Stimulated activated CD4-positive, alpha-beta T cell treated with anti-CD3 and anti-CD28 coated beads, Interleukin-1b, Interleukin-23, amount 100 ng/mL, for 4 hours (primary cell): ENCODE data around the gene OR2F1.

Source experiments
- DNase-seq, 2 donors: peaks; one replicate each; pipeline ENCODE4 v3.0.0-alpha.2; 2020; ENCODE audit warnings: low read depth in 2 of 2

The OR2F1 gene

DNA sequence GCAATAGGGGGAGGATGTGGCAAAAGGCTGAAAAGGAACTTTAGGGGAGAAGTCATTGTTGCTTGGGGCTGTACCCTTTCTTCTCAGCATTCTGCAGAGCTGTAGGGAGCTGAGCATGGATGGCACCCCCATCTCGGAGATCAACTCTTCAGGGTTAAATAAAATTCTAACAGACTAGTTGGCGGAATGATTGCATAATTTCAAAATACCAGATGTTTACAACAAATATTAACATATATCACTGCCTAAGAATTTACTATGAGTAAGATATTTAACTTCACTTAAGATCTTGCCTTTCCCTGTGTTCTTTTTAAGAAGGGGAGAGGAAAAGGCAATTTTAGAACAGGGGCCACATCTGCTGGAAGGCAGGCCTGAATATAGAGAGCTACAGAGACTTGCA, 509 bp upstream of the OR2F1 start:
- DNase-seq = no peak

DNA sequence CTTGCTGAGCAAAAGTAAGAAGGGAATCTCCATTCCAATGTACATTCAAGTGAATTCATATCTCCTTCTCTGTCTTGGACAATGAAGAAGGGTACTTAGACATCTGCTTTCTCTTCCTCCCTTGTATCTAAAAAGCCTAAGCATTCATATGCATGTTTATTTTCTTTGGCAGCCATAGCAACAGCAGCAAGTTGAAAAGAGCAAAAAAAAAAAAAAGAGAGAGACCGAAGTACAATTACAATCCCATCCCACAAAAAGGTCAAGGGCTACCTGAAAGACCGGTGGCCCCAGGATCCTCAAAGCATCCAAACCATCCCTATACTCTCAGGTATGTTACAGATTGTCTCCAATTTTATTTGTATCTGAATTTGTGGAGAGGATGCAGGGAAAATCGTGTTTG, 4.1 kb downstream of the OR2F1 start:
- no peak for DNase-seq

DNA sequence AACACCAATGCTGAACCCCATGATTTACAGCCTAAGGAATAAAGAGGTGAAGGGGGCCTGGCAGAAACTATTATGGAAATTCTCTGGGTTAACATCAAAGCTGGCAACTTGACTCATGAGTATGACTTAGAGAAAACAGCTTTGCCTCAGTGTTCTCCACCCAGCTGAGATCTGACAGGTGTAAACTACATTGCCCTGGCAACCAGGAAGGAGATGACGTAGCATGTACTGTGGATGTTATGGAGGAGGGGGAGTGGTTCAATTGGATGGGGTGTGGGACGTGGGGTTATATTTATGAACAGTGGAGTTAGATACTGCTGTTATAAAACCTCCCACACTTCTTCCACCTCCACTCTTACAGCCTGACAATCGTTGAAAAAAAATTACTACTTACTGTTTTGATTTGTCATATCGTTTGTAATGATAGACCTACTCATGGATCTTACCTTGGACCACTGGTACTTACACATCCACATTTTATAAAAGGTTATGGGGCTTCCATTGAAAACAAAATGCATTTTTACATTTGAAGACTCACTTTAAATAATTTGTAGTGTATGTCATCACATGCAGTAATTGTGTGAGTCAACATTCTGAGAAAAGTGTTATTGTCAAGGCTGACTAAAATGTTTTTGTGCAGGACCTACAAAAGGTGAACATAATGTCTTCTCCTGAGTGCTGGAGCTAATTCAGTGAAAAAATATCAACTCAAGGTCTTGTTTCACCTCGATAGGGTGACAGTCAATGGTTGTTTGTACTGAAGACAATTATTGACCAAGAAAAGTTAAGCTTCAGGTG, 6.4 kb downstream of the OR2F1 start:
- DNase-seq = no peak

DNA sequence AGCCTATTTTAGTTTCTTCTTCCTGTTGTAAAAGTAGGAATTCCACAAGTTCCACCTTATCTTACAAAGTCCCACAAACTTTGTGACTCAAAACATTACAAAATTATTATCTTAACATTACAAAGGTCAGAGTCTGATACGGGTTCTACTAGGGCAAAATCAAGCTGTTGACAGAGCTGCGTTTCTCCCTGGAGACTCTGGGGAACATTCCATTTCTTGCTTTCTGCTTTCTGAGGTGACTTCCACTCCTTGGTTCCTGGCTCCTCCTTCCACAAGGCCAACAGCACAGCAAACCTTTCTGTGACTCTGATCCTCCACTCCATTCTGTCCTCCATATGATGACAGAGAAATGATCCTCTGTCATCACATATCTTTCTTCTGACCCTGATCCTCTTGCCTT, 10.6 kb downstream of the OR2F1 start:
- no peak for DNase-seq

DNA sequence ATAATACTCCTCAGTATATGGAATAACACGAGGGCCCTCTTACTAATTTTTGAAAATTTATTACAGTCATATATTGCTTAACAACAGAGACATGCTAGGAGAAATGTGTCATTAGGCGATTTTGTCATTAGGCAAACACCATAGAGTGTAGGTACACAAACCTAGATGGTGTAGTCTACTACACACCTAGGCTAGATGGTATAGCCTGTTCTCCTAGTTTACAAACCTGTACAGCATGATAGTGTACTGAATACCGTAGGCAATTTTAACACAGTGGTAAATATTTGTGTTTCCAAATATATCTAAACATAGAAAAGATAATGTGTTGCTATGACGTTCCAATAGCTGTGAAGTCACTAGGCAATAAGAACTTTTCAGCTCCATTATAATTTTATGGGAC, 12.8 kb downstream of the OR2F1 start:
- no peak for DNase-seq

DNA sequence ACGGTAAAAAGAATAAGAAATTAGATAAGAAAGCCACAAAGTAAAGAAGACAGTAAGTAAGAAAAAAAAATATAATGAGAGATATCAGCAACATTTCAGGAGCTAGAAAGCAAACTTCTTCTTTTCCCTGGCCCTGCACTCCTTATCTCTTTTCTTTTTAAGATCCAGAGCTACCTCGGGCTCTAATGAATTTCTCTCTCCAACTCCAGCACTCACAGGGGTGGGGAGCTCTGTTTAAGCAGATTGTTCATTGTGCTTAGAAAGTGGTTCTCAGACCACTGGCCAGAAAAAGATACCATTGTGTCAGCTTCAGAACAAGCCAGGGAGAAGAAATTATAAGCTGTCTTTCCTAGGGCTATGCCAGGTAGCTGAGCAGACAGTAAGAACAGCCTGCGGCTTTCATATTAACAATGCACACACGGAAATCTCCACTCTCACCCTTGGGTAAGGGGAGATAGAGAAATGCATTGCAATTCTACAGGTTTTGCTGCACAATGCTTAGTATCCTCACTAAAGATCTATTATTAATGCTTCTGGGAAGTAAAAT, 19.3 kb downstream of the OR2F1 start:
- no peak for DNase-seq

DNA sequence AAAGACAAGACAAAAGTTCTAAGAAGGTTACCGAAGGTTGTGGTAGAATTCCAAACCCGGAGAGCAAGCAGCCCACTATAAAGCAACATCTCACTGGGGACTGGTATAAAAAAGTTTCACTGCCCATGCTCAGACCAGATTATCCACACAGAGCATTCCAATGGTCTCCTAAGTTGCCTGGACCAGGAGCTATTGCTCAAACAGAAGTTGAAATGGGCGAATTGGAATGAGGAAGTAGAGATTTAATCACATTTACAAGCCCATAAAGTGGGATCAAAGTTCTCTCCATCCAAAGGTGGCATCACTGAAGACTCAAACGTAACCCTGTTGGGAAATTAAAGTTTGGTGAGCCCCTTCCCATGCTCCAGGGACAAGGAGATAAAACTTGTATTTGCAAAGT, 19.8 kb downstream of the OR2F1 start:
- DNase-seq = no peak

DNA sequence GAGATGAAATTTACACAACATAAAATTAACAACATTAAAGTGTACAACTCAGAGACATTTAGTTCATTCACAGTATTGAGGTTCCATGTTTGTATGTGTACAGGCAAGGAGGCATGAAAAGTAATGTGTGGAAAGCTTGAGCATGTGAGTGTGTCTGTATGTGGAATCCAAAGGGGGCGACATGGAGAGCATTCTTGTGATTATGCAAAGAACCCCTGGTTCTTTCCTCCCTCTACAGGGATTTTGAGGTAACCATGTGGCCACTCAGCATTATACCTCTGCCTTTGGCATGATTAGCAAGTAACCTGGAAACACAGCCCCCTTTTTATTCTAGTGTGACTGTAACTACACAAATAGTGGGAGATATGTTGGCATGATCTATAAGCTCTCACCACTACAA, 21.0 kb downstream of the OR2F1 start:
- DNase-seq = no peak

DNA sequence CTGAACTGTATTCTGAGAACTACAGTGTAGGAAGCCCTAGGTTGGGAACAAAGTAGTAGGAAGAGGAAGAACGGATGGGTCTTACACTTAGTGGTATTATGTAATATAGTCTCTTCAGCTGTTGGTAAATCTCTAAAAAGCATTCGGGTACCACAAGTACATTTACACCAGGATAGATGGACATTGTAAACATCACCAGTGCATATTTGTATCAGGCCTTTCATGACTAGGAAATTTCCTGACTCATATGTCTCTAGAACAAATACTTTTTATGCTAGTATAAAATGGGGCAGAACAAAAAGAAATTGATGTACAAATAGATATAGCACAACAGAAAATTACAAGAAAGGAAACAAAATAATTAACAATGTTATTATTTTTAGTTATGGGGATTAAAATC, 23.9 kb downstream of the OR2F1 start:
- DNase-seq = no peak

DNA sequence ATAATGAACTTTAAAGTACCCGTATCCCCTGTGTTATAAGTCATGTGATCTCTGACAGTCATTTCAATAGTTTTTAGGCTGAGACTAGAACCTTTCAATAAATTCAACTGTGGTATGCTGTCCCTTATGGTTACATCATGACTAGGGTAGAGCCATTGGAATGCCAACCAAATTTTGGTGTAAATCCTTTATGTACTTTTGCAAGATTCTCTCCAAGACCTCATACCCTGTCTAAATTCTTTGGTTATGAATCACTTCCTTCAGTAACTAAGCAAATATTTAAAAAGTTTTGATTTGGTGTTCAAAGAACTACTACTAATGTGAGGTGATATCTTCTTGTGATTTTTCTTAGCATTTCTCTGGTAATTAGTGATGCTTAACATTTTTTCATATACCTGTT, 24.7 kb downstream of the OR2F1 start:
- no peak for DNase-seq

DNA sequence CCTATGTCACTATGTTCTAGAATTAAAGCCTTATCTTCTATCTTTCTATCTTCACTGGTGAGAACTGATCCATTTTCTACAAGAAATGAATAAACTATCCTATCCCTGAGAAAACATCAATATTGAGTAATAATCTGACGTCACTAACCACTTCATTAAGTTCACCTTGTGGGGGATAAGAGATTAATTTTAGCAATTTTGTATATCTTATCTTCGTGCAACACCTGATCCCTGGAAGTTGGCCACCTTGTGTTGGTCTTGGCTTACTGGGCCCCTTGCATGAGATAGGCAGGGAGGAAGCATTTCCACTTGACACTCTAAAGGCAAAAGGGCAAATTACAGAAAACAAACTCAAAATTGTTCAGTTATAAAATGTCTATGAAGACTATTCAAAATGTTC, 25.4 kb downstream of the OR2F1 start:
- no peak for DNase-seq

DNA sequence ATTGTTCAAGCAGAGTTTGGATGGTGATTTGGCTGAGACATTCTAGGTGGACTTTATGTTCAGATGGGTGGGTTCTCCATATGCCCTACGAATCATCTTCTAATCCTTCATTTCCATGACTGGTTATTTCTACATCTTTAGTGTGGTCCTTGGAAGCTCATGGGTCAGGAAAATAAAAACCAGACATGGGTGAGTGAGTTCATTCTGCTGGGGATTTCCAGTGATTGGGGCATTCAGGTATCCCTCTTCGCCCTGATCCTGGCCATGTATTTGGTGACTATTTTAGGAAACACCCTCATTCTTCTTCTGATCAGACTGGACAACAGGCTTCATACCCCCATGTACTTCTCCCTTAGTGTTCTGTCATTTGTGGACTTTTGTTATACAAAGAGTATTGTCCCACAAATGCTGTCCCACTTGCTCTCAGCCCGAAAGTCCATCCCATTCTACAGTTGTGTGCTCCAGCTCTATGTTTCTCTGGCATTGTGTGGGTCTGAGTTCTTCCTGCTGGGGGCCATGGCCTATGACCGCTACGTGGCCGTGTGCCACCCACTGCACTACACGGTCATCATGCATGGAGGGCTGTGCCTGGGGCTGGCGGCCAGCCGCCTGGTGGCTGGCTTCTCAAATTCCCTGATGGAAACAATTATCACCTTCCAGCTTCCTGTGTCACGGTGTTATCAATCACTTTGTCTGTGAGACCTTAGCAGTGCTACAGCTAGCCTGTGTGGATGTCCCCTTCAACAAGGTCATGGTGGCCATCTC, 26.3 kb downstream of the OR2F1 start:
- DNase-seq = no peak

DNA sequence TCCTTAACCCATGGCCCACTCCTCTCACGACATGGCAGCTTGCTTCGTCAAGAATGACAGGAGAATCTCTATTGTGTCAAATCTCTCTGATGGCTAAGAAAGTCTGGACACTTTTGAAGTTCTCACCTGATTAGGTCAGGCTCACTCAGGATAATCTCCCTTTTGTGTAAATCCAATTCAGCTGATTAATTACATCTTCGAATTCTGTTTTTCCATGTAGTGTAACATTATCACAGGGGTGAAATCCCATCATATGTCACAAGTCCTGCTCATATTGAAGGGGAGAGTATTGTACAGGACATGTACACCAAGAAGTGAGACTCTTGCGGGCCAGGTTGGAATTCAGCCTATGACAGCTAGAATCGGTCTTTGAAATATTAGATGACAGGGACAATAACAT, 29.3 kb downstream of the OR2F1 start:
- no peak for DNase-seq

DNA sequence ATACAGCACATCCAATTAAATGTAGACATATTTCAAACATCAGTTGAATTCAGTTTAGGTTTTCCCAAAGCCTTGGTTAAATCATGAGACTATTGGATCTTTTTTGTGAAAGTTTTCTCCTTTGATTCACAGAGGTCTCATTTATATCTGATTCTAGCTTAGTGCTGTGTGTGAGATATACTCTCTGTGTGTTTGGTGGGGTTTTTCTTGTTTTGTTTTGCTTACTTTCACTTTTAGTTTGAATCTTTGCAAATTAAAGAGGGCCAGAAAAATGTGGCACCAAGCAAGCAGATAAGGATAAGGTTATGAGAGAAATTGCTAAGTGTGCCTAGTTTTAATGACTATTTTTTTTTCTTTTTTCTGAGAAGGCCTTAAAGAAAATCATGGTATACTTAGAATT, 32.9 kb downstream of the OR2F1 start:
- no peak for DNase-seq

DNA sequence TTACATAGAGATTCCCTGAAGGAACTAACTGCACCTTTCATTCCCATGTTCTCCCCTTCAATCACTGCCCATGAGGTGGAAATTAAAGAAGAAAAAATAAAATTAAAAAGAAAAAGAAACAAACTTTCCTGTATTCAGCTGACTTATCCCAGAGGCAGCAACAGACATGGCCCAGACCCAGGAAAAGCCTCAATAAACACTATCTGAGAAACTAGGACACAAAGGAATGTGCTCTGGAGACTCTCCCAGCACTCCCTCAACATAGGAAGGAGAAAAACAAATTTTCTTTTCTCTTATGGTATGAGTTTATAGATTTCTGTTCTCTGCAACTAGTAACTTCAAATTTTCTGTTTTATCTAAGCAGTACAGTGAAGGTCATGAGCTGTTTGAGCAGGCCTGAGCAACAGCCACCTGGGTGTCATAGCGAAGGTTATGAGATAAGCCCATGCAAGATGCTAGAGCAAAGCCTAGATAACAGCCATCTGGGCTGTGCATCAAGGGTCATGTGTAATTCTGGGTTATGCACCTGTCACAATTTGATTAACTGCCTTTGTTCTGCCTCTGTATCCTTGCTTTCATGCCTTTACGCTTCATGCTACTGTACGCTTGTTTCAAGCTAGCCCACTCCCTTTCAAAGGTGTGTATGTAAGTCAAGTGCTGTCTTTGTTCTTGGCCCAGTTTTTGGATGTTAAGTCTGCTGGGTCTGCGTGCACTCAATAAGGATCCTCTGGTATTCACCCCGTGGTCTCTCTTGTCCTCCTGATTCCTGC, 34.5 kb downstream of the OR2F1 start:
- DNase-seq = no peak

DNA sequence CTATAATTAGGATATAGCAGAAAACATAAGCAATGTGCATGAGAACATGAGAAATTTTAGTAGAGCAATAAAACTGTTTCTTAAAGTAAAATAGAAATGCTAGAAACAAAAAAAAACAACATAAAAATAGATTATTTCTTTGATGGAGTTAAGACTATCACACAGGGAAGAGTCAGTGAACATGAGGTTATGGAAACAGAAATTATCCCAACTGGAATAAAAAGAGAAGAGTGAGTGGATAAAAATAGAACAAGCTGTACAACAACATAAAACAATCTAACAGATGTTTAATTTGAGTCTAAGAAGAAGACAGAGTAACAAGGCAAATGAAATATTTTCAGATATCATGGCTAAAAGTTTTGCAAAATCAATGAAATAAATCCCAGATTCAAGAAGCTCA, 38.0 kb downstream of the OR2F1 start:
- no peak for DNase-seq

DNA sequence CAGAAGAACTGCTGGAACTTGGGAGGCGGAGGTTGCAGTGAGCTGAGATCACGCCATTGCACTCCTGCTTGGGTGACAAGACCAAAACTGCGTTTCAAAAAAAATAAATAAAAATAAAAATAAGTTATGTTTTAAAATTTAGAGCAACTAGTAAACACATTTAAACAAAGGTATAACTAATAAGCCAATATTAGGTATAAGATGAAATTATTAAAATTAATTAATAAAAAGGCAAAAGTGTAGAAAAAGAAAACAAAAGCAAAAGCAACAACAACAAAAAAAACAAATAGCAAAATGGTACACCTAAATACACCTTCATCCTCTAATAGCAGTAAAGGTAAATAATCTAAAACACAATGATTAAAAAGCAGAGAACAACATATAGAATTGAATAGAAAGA, 39.3 kb downstream of the OR2F1 start:
- DNase-seq = no peak

DNA sequence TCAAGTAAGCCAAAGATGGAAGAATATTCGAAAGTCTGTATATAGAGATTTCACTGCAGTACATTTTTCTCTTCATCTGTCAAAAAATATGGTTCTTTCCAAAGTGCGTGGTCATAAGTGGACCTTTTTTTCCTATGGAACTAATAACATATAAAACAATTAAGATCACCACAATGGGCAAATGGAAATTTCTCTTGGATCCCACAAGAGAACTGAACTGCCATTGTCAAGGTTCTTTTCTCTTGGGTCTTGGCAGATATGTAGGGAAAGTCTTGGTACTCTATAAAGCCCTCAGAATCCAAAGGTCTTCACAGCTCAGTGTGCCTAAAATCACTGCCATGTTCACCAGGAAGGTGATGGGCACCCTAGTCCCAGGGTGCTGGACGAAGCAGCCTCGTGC, 45.4 kb downstream of the OR2F1 start, which contains the start of gene OR6B1:
Gene OR6B1 (plus strand): TSS at position 301 of the 400 bp plus-strand sequence. CDS start 3,677 bp downstream, outside the sequence.
- DNase-seq = no peak

DNA sequence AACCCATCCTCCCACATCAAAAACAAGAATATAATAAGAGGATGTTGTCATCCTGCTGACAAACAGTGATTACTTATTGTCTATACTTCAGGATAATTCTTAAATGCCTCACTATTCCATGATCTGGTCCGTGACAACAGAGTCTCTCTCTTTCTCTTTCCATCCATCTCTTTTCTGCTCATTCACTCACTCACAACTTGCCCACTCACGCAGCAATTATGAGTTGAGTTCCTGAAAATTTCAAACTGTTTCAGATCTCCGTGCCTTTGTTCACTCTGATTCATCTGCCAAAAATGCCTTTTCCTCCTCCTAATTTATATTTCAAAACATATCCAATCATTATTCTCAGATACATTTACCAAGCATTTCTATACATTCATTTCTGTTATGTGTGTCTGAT, 46.9 kb downstream of the OR2F1 start:
- no peak for DNase-seq

DNA sequence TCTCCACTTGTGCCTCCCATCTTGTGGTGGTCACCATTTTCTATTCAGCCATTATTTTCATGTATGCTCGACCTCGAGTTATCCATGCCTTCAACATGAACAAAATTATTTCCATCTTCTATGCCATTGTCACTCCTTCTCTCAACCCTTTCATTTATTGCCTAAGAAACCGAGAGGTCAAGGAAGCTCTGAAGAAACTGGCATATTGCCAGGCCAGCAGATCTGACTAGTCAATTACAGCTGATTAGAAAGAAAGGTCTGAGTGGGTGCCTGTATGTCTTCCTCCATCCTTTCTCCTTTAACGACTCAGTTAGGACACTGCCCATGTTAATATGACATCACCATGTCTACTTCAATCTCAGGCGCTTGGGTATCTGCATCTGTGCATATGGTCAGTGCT, 50.1 kb downstream of the OR2F1 start:
- DNase-seq = no peak

DNA sequence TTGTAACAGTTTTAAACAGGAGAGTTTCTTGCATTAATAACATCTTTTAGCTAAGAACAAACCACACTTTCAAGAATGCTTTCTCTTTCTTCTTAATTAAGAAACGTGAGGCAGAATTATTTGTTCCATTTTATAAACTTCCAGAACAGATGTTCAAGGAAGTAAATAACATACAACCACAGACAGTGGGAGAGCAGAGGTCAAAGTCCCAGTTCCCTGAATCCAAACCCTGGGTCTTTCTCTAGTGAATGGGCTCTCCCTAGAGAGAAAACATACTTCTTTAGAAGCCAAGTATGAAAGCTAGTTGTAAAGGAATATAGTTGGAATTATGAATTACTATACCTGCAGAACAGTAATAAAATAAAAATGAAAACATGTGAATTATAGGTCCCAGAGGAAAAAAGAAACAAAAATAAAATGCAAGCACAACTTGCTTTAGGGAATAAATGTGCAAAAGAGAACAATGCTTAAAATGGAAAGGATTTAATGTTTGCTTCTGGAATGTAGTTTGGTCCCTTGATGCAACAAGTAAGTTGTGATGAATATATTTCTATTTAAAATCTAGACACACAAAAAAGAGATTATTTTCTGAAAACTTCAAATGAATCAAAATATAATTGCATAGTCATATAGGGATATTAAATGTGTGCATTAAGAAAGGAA, 51.5 kb downstream of the OR2F1 start:
- no peak for DNase-seq

DNA sequence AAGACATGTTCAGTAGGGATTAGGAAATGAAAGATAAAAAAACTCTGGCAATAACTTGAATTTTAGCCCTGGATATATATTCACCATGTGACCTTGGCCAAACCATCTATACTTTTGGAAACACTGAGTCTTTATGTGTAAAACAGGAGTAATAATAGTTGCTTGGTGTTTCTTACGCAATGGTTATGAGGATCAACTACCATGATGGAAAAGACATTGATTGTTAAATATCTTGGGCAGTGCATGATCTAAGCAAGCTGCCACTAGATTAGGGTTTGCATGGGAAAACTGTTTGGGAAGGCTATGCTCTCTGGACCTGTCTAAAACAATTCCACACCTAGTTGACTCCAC, 52.0 kb downstream of the OR2F1 start:
- DNase-seq = no peak
